Measurements from ENCODE around the gene NRN1.

- no peak for TF ChIP-seq CTCF (IDR thresholded peaks at IDR 0.05)
- TF ChIP-seq POLR2A (IDR thresholded peaks at IDR 0.05) = no peak
Measured at GRCh38 chr6:5960456-5960855, 46.3 kb downstream of the NRN1 start.
